Heart right ventricle (tissue), 16 donors: ENCODE measurements around the gene PRKN. TPM values are rescaled to one million over a fixed set of nuclear protein-coding genes. Genes with fewer than 3 reads are reported as not detected.

Experiments used
- ATAC-seq, 8 donors: fragments of 200-7000 bp; cut with Tn5 transposase; one replicate each; pipeline ENCODE4 v1.9.1; 2020; ENCODE audit warnings: mild to moderate bottlenecking in 8 of 8, moderate library complexity in 8 of 8, moderate number of reproducible peaks in 1 of 8
- DNase-seq, 2 donors: peaks; one replicate each; pipeline ENCODE4 v3.0.0-alpha.2; 2020
- H3K27ac ChIP-seq, 10 donors: fragments of 200-600 bp; sonication (generic) in 2 of 10; one replicate each; pipeline versions ENCODE4 v1.5.0 to v1.8.0; 2020 to 2022; ENCODE audit warnings: mild to moderate bottlenecking in 3 of 10
- H3K27me3 ChIP-seq, 7 donors: fragments of 200-600 bp; one replicate each; pipeline ENCODE4 v1.8.0; 2021 to 2022; ENCODE audit warnings: mild to moderate bottlenecking in 2 of 7
- H3K36me3 ChIP-seq, 9 donors: fragments of 200-600 bp; sonication (generic) in 1 of 9; one replicate each; pipeline versions ENCODE4 v1.5.0 to v1.8.0; 2020 to 2022; ENCODE audit warnings: mild to moderate bottlenecking in 2 of 9
- H3K4me1 ChIP-seq, 9 donors: fragments of 200-600 bp; sonication (generic) in 1 of 9; one replicate each; pipeline versions ENCODE4 v1.5.0 to v1.8.0; 2020 to 2022; ENCODE audit warnings: mild to moderate bottlenecking in 4 of 9
- H3K4me3 ChIP-seq, 10 donors: fragments of 200-600 bp; sonication (generic) in 2 of 10; one replicate each; pipeline versions ENCODE4 v1.5.0 to v1.8.0; 2020 to 2022; ENCODE audit warnings: mild to moderate bottlenecking in 7 of 10, moderate library complexity in 2 of 10
- H3K9me3 ChIP-seq, 11 donors: fragments of 200-600 bp in 10 of 11; sonication (generic) in 2 of 11; one replicate each; pipeline versions ENCODE4 v1.5.0 to v1.8.0; 2013 to 2022; ENCODE audit warnings: mild to moderate bottlenecking in 2 of 11, control low read depth in 1 of 11, moderate library complexity in 1 of 11
- WGBS, 2 donors: extraction: QIAGEN DNeasy Blood & Tissue Kit; methylation state at CpG; one replicate each; pipeline ENCODE4 v1.1.7; 2013; ENCODE audit warnings: inconsistent platforms in 1 of 2; 5-methylcytosine and 5-hydroxymethylcytosine counted together
- intact Hi-C, 10 donors: fragments of 100-400 bp; cut with DNase I; formaldehyde crosslinking; loops; one replicate each; pipeline versions ENCODE4 v1.11.1 to v1.14.2; 2022
- polyA plus RNA-seq, 2 donors: library from polyadenylated mRNA; stranded (reverse); fragments of 200-250 nt; gene quantifications; one replicate each; pipeline ENCODE4 v1.2.3, GENCODE V29; 2013
- total RNA-seq, 10 donors: library from RNA; stranded (reverse); fragmentation: NEBNext Ultra II Directional in 3 of 10; extraction: Animal tissue kit (Norgen Biotek cat#: 25700) in 3 of 10; gene quantifications; one replicate each; pipeline versions ENCODE4 v1.2.1 to v1.2.4, GENCODE V29; 2021 to 2023
- TF ChIP-seq, protein P1 (sequence below), 9 donors: fragments of 200-600 bp; sonication (generic) in 2 of 9; IDR thresholded peaks; one replicate each; pipeline versions ENCODE4 v1.5.0 to v1.8.0; 2021 to 2022; ENCODE audit warnings: antibody characterized with exemption in 9 of 9, mild to moderate bottlenecking in 5 of 9, moderate library complexity in 1 of 9
- donor health status: Arrhythmogenic right ventricular cardiomyopathy.
- donor health status: ischemic (EF 13 %, LVEDD 7.1; RV severe dilation, severe dysfunction).
- donor health status: healthy with polysubstance abuse.
- donor health status: DM: no; HTN: yes; CAD: no.
- donor health status: DM: no; HTN: no; CAD: no.
- donor health status: ischemic (EF 25% LVEDD 6.9; RV normal size, moderate dysfunction).
- donor health status: ischemic (EF 25% LVEDD 5.7; RV mildly dilated, moderate dysfunction).
- donor health status: healthy.
- donor health status: DM: yes; HTN: yes; CAD: no.
- donor health status: Ischemic cardiomyopathy.
- donor health status: ischemic (EF 35%, LVEDD 5.7; RV mildly dilated, moderate dysfunction).
- donor health status: nonischemic (EF 11% LVEDD 7.7; RV severe dilation, severe dysfunction).
- donor health status: DM: yes; HTN: yes; CAD: no.
- donor health status: PGD.
- donor health status: ischemic (EF 29% LVEDD 5.4; RV normal size, mild dysfunction).
- donor health status: nonischemic (EF 23%, LVEDD 6.1; RV moderate dilation, normal function).

The PRKN gene
- total and polyA plus RNA-seq, 12 donors: 2.3 to 27.7 (median 26.3) TPM

DNA sequence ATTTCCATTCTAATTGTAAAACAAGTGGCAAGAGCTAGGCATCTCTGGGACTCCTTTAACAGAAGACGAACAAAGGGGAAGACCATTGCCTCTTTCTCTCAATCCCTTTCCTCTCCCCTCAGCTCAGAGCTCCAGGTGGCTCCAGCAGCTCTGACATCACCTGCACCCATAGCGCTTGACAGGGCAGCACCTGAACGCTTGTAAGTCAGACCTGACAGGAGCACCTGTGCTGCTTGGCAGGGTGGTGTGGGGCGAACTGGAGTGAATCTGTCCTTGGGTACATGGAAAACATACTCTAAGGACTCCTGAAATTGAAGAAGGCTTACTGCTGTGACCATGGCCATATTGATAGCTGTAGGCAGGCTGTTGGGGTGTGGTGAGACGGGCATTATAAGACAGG, 1044.2 kb downstream of the PRKN start:
- Histone ChIP-seq H3K4me3 (no peak overlapping the region), H3K27me3 (no peaks in the 10 kb centered on the region), H3K9me3 (no peaks in the 10 kb centered on the region), H3K4me1 (no peaks in the 10 kb centered on the region), H3K27ac (no peak overlapping the region), H3K36me3 (no peaks in the 10 kb centered on the region)
- TF ChIP-seq, protein P1, sequence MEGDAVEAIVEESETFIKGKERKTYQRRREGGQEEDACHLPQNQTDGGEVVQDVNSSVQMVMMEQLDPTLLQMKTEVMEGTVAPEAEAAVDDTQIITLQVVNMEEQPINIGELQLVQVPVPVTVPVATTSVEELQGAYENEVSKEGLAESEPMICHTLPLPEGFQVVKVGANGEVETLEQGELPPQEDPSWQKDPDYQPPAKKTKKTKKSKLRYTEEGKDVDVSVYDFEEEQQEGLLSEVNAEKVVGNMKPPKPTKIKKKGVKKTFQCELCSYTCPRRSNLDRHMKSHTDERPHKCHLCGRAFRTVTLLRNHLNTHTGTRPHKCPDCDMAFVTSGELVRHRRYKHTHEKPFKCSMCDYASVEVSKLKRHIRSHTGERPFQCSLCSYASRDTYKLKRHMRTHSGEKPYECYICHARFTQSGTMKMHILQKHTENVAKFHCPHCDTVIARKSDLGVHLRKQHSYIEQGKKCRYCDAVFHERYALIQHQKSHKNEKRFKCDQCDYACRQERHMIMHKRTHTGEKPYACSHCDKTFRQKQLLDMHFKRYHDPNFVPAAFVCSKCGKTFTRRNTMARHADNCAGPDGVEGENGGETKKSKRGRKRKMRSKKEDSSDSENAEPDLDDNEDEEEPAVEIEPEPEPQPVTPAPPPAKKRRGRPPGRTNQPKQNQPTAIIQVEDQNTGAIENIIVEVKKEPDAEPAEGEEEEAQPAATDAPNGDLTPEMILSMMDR (IDR thresholded peaks at IDR 0.05): no peak
- DNase-seq: no peak
- 93 to 95% methylated on average over 5 of the region's 5 CpGs for WGBS, 2 donors
- intact Hi-C loops: no loop called here
- no peak for ATAC-seq

DNA sequence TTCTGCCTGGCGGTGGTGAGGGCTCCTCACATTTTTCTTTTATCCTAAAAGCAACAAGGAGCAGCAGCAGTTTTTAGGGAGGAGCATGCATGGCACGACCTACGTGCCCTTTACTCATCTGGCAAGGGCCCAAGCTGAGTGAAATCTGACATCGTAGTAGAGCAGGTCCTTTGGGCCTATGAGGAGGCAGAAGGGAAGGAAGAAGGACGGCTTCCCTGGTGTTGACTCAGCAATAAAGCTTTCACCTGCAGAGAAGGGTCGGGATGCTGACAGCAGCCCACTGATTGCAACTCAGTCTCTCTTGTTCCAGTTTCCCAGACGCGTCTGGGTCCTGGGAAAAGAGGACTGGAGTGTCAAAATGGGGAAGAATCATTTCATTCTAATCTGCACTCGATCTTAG, 1044.6 kb downstream of the PRKN start:
- Histone ChIP-seq H3K4me3 (no peak overlapping the region), H3K9me3 (no peaks in the 10 kb centered on the region), H3K27ac (no peak overlapping the region), H3K4me1 (no peaks in the 10 kb centered on the region), H3K36me3 (no peaks in the 10 kb centered on the region), H3K27me3 (no peaks in the 10 kb centered on the region)
- TF ChIP-seq, protein P1 (IDR thresholded peaks at IDR 0.05): no peak
- DNase-seq: no peak
- intact Hi-C loops: no loop called here
- ATAC-seq: no peak
- WGBS, 2 donors: 76 to 79% methylated on average over 9 of the region's 9 CpGs

DNA sequence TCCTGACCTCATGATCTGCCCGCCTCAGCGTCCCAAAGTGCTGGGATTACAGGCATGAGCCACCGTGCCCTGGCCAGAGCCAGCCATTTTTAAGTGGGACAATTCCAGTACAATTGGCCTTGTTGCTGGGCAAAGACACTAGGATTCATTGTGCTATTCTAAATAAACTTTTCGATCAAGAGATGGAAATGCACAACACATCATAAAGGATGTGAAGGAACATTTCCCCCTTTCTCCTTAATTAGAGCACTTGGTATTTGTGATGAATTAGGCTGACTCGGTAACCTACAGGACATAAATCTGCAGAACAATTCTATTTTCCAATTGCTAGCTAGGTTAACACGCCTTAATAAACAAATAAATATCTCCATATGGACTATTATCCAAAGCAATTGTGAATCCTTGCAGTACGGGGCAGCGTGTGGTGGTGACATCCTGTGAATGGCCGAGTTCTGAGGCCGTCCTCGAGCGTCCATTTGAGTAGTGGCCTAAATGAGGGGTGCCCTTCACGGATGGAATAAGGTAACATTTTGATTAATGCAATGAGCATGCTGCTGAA, 1047.5 kb downstream of the PRKN start:
- Histone ChIP-seq H3K4me3 (no peak overlapping the region), H3K4me1 (no peaks in the 10 kb centered on the region), H3K9me3 (no peaks in the 10 kb centered on the region), H3K27ac (no peak overlapping the region), H3K27me3 (no peaks in the 10 kb centered on the region), H3K36me3 (no peaks in the 10 kb centered on the region)
- intact Hi-C loops: no loop called here
- TF ChIP-seq, protein P1 (IDR thresholded peaks at IDR 0.05): no peak
- ATAC-seq: no peak
- no peak for DNase-seq
- WGBS, 2 donors: 93 to 97% methylated on average over 13 of the region's 13 CpGs

DNA sequence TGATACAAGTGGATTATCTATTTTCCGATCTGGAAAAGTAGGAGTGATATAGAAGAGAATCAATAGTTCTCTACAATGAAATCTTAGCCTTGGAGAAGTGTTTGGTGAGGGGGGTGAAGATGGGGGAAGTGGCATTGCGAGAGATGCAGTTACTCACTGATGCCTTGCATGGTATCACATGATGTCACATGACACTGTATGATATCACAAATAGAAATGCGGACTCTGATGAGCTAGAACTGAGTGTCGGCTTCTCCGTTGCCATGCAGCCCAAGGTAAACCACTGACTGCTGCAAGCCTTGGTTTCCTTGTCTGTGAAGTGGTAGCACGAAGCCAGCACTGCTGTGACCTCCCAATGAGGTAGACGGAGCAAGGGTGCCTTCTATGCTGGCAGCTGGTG, 1050.4 kb downstream of the PRKN start:
- H3K27me3 ChIP-seq: no peaks in the 10 kb centered on the region
- no peak for DNase-seq
- no peak for ATAC-seq
- no peak overlapping the region for H3K4me3 ChIP-seq
- H3K27ac ChIP-seq: no peak overlapping the region
- H3K4me1 ChIP-seq: no peaks in the 10 kb centered on the region
- intact Hi-C loops: no loop called here
- H3K9me3 ChIP-seq: no peaks in the 10 kb centered on the region
- 88 to 95% methylated on average over 7 of the region's 7 CpGs for WGBS, 2 donors
- H3K36me3 ChIP-seq: no peaks in the 10 kb centered on the region
- TF ChIP-seq, protein P1 (IDR thresholded peaks at IDR 0.05): no peak
